Activated naive CD4-positive, alpha-beta T cell treated with anti-CD3 and anti-CD28 coated beads, Interleukin-2, amount 50 U/mL, for 24 hours (primary cell): ENCODE results near the gene CAP2.
A peak's percentile ranks its signal among the peaks of the same experiment; 100 is the strongest.
"Not testable (repeated sequence)": the region's sequence is repeated elsewhere in the genome, so short reads cannot be mapped to it uniquely, and the experiment has no call there.

Experiments used
- H3K27ac Mint-ChIP-seq: one replicate; pipeline ENCODE4 v1.8.0; 2021; ENCODE audit warnings: mild to moderate bottlenecking, mixed read lengths
- H3K27me3 Mint-ChIP-seq: one replicate; pipeline ENCODE4 v1.8.0; 2021; ENCODE audit warnings: mixed read lengths
- H3K36me3 Mint-ChIP-seq: one replicate; pipeline ENCODE4 v1.8.0; 2021; ENCODE audit warnings: mixed read lengths
- H3K4me1 Mint-ChIP-seq: one replicate; pipeline ENCODE4 v1.8.0; 2021; ENCODE audit warnings: mixed read lengths
- H3K4me3 Mint-ChIP-seq: one replicate; pipeline ENCODE4 v1.8.0; 2021; ENCODE audit warnings: mild to moderate bottlenecking, mixed read lengths
- H3K9me3 Mint-ChIP-seq: one replicate; pipeline ENCODE4 v1.8.0; 2021; ENCODE audit warnings: mixed read lengths

The CAP2 gene

DNA sequence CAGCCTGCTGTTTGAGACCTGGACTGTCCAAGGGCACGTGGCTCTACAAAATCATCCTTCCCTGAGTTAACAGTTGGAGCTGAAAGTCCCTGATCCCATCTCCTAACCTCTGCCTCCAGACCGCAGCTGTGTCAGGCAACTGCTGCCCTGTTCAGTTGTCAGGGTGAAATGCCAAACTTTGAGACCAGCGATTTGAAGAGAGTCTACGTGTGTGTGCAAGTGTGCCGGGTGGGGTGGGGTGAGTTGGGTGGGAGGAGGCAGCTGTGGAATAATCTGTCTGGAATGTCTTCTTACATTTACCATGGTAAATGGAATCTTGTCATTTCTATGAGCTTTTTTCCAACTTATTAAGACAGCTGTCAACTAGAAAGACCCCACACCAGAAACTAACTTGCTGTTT is 125.7 kb downstream of the CAP2 start:
- Mint-ChIP-seq H3K4me3 (no peak overlapping the region), H3K27ac (no peak overlapping the region), H3K36me3 (no peaks in the 10 kb centered on the region), H3K27me3 (peaks cover 2% of the 10 kb centered on the region), H3K9me3 (no peaks in the 10 kb centered on the region), H3K4me1 (no peaks in the 10 kb centered on the region)

DNA sequence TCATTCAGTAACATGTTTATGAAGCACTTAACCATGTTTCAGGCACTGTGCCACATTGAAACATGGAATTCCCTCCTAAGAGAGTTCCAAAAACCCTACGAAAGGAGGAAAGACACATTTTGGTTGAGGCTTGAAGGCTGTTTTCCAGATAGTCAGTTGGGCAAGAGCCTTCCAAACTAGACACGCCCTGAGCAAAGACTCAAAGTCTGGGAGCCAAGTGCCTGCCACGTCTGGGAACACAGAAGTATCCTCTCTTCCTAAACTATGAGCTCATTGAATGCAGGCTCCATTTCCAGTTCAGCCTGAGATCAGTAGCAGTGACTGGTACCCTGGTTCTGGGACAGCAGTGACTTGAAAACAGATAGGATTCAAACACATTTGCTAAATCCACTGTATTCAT is 132.2 kb downstream of the CAP2 start:
- H3K27ac Mint-ChIP-seq: no peak overlapping the region
- no peaks in the 10 kb centered on the region for H3K4me1 Mint-ChIP-seq
- no peaks in the 10 kb centered on the region for H3K36me3 Mint-ChIP-seq
- no peaks in the 10 kb centered on the region for H3K9me3 Mint-ChIP-seq
- H3K4me3 Mint-ChIP-seq: no peak overlapping the region
- H3K27me3 Mint-ChIP-seq: peaks cover 2% of the 10 kb centered on the region

DNA sequence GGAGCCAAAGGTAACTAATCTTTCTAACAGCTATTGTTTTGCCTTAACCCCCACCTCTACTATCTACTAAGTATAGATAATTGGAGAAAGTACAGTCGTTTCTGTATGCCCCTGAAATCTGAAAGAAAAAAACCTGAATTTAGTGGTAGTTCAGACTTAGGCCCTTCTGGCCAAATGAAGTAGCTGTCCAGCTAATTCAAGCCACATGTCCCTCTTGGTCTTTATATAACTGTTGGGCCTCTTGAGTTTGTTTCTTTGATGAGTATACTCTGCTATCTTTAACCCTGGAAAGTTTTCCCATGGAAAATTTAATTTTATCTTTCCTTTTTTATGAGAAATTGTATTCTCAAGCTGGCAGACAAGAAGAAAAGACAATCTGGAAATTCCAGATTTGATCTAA is 133.7 kb downstream of the CAP2 start:
- no peaks in the 10 kb centered on the region for H3K4me1 Mint-ChIP-seq
- H3K4me3 Mint-ChIP-seq: no peak overlapping the region
- H3K36me3 Mint-ChIP-seq: no peaks in the 10 kb centered on the region
- peaks cover 2% of the 10 kb centered on the region for H3K27me3 Mint-ChIP-seq
- no peaks in the 10 kb centered on the region for H3K9me3 Mint-ChIP-seq
- H3K27ac Mint-ChIP-seq: no peak overlapping the region

DNA sequence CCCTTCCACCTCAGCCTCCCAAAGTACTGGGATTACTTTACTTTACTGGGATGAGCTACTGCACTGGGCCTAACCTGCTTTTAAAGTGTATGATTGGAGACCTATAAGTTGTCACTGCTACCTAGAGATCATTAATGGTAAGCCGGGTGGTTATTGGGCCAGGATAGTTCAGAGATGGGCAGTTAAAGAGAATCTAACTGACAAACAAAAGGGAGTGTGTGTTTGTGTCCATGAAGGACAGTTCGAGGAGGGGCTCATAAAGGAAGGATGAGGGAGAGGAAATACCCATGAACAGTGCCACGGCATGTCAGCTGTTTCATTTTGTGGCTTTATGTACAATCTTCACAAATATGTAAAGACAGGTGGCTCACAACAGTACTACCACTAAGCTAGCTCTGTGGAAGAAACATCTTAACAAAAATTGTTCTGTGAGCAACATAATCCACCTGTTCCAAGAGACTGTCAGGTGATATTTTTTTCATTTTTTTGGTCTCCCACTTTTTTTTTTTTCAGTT is 137.0 kb downstream of the CAP2 start:
- H3K4me3 Mint-ChIP-seq: no peak overlapping the region
- H3K4me1 Mint-ChIP-seq: no peaks in the 10 kb centered on the region
- H3K27me3 Mint-ChIP-seq: peaks cover 1% of the 10 kb centered on the region
- no peaks in the 10 kb centered on the region for H3K36me3 Mint-ChIP-seq
- H3K9me3 Mint-ChIP-seq: no peaks in the 10 kb centered on the region
- no peak overlapping the region for H3K27ac Mint-ChIP-seq

DNA sequence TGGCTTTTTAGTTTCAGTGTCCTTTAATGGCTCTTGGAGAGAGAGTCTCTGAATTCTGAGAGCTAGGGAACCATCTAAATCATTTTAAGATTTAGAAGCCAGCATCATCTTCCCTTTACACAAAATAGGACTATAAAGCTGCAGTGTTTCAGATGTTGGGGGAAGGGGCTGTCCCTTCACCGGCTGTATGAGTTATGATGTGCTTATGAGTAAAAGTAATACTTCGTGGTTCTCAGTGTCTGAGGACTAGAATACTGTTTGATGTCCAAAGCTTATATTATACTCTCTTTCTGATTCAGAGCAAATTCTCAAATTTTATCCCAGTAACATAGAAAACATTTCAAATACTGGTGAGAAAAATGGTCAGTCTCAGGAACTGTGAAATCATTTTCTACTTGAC is 143.2 kb downstream of the CAP2 start:
- Mint-ChIP-seq H3K27me3 (peaks cover 4% of the 10 kb centered on the region), H3K36me3 (no peaks in the 10 kb centered on the region), H3K4me1 (no peaks in the 10 kb centered on the region), H3K4me3 (no peak overlapping the region), H3K9me3 (no peaks in the 10 kb centered on the region), H3K27ac (no peak overlapping the region)

DNA sequence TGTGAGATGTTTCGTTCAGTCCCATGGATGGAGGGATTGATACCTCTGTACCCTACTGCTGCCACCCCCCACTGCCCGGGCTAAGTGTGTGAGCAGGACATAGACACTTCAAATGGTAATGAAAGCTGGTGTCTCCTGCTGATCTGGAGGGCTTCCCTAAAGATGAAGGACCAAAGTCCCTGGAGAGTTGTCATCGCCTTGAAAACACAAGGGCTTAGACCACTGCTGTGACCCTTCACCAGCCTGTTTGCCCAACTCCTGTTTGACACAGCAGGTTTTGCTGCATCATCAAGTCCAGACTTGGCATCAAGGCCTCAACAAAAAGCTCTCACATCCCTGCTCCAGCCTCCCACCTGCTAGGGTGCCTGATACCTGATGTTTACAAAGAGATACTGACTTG is 148.8 kb downstream of the CAP2 start:
- Mint-ChIP-seq H3K4me3 (no peak overlapping the region), H3K27me3 (peaks cover 7% of the 10 kb centered on the region), H3K36me3 (no peaks in the 10 kb centered on the region), H3K27ac (no peak overlapping the region), H3K4me1 (no peaks in the 10 kb centered on the region), H3K9me3 (no peaks in the 10 kb centered on the region)

DNA sequence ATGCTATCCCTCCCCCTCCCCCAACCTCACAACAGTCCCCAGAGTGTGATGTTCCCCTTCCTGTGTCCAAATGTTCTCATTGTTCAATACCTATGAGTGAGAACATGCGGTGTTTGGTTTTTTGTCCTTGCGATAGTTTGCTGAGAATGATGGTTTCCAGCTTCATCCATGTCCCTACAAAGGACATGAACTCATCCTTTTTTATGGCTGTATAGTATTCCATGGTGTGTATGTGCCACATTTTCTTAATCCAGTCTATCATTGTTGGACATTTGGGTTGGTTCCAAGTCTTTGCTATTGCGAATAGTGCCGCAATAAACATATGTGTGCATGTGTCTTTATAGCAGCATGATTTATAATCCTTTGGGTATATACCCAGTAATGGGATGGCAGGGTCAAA is 152.3 kb downstream of the CAP2 start:
- H3K27me3 Mint-ChIP-seq, H3K4me1 Mint-ChIP-seq, H3K36me3 Mint-ChIP-seq, H3K27ac Mint-ChIP-seq, H3K4me3 Mint-ChIP-seq, H3K9me3 Mint-ChIP-seq: not testable (repeated sequence)

DNA sequence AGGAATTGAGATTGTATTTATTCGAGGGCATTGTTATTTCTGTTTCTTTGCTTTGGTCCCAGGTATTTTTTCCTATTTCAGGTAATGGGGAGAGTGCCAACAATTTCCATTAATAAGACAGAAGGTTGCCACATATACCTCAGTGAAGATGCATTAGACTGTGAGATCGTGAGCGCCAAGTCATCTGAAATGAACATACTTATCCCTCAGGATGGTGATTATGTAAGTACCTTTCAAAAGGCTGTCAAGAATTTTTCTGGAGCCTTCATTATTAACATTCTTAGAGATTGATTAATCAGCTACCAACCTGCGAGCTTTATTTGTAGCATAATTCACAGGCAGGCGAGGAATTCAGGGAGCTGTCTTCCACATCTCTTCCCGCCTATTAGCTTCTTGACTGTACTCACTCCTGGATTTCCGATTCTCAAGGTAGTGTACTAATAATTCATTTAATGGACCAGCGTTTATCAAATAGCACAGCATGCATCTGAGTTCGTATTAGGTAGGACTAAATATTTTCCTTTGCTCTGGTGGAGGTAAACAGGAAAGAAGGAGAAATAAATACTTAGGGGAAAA is 158.1 kb downstream of the CAP2 start:
- H3K36me3 Mint-ChIP-seq: no peaks in the 10 kb centered on the region
- H3K4me3 Mint-ChIP-seq: no peak overlapping the region
- H3K9me3 Mint-ChIP-seq: no peaks in the 10 kb centered on the region
- no peak overlapping the region for H3K27ac Mint-ChIP-seq
- no peaks in the 10 kb centered on the region for H3K4me1 Mint-ChIP-seq
- peaks cover 5% of the 10 kb centered on the region for H3K27me3 Mint-ChIP-seq

DNA sequence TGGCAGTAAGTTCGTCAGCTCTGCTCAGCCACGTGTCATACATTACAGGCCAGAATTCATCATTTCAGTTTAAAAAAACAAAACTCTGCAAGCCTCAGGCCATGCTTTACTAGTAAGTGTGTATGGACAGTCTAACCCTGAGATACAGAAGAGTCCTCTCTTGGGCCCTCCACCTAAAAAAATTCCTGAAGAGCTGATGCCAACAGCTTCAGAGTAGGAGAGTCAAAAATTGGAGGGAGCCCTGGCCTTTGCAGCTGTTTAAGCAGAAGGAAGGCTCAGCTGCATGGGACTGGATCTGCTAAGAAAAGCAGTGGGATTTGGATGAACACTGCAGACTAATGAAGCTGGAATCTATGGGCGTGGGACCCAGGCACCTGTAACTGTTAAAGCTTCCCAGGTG is 159.5 kb downstream of the CAP2 start:
- H3K4me1 Mint-ChIP-seq: no peaks in the 10 kb centered on the region
- no peak overlapping the region for H3K4me3 Mint-ChIP-seq
- H3K27ac Mint-ChIP-seq: no peak overlapping the region
- H3K27me3 Mint-ChIP-seq: peaks cover 3% of the 10 kb centered on the region
- no peaks in the 10 kb centered on the region for H3K36me3 Mint-ChIP-seq
- H3K9me3 Mint-ChIP-seq: no peaks in the 10 kb centered on the region

DNA sequence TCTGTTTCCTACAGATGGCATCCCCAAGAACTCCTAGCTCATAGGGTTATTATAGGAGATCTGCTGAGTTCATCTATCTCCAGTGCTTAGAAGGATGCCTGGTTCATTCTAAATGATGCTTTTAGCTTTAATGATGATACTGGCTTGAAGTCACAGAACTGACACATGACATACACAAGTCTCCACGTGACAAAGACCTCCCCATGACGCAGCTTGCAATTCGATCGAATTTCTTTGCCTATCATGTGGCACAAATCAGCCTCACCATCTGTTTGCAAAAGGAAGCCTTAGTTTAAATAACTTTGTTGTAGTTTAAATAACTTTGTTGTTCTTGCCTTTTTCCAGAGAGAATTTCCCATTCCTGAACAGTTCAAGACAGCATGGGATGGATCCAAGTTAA is 162.6 kb downstream of the CAP2 start:
- no peak overlapping the region for H3K27ac Mint-ChIP-seq
- no peaks in the 10 kb centered on the region for H3K9me3 Mint-ChIP-seq
- H3K27me3 Mint-ChIP-seq: peaks cover 3% of the 10 kb centered on the region
- no peaks in the 10 kb centered on the region for H3K4me1 Mint-ChIP-seq
- H3K36me3 Mint-ChIP-seq: no peaks in the 10 kb centered on the region
- no peak overlapping the region for H3K4me3 Mint-ChIP-seq

DNA sequence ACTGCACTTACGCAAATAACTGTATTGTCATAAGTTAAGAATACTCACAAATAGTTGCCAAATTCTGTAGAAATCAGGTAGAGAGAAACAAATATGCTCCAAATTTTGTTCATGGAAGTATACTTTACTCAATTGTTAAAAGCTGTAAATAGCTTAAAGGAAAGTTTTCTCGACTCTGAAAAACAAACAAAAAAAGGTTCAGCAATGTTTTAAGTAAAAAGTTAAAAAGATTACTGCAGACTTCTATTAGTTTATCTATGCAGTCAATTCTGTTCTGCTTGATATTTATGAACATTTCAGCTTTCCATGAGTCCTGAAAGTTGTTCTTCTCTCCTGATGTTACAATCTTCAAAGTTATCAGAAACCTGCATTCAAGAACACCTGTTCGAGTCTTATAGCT is 169.2 kb downstream of the CAP2 start:
- Mint-ChIP-seq H3K27me3 (no peaks in the 10 kb centered on the region), H3K27ac (no peak overlapping the region), H3K9me3 (peaks cover 11% of the 10 kb centered on the region), H3K36me3 (peaks cover 5% of the 10 kb centered on the region), H3K4me3 (no peak overlapping the region), H3K4me1 (no peaks in the 10 kb centered on the region)

DNA sequence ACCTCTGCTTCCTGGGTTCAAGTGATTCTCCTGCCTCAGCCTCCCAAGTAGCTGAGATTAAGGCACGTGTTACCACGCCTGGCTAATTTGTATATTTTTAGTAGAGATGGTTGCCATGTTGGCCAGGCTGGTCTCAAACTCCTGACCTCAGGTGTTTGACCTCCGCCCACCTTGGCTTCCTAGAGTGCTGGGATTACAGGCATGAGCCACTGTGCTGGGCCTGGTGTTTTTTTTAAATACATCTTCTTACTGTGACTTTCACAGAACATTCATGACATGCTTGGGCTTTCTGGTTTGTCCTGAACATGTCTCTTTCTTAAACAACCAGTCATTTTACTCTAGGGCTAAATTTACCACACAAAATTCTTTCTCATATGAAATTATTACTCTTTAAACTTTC is 172.0 kb downstream of the CAP2 start:
- Mint-ChIP-seq H3K36me3 (peaks cover 5% of the 10 kb centered on the region), H3K4me1 (no peaks in the 10 kb centered on the region), H3K27me3 (peaks cover 2% of the 10 kb centered on the region), H3K27ac (no peak overlapping the region), H3K4me3 (no peak overlapping the region), H3K9me3 (peaks cover 11% of the 10 kb centered on the region)

DNA sequence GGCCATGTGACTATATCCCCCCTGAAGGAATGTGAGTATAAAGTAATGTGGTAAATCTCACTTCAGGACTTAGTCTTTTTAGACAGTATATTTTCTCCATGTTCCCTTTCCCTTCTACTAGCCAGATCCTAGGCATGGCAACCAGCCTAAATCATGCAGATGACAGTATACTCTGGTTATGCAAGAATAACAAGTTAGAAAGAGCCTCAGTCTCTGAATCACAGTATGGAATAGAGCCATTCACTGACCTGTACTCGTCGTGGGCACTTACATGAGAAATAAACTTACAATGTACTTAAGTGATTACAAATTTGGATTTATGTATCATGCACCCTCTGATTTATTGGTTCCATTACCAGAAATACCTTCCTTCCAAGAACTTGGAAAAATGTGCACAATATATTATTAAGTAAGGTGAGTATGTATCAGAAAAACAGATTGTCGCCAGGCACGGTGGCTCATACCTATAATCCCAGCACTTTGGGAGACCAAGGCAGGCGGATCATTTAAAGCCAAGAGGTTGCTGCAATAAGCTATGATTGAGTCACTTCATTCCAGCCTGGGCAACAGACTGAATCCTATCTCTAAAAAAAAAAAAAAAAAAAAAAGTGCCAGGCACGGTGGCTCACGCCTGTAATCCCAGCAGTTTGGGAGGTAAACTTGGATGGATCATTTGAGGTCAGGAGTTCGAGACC is 181.6 kb downstream of the CAP2 start:
- Mint-ChIP-seq H3K27me3 (peaks cover 13% of the 10 kb centered on the region), H3K9me3 (peaks cover 5% of the 10 kb centered on the region), H3K27ac (no peak overlapping the region), H3K36me3 (no peaks in the 10 kb centered on the region), H3K4me3 (no peak overlapping the region), H3K4me1 (no peaks in the 10 kb centered on the region)

DNA sequence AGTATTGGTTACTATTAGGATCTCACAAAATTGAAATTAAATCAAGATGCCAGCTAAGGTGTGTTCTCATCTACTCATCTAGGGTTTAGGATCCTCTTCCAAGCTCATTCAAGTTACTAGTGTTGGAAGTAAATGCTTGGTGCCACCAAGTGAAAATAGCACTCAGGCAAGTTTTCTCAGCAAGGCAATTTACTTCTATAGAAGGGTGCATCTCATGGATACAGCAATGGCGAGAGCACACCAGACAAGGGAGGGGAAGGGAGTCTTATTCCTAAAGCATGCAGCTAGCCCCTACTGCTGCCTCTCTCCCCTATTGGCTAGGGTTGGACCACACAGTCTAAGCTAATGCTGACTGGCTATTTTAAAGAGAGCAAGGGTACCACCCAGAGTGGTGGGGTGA is 183.7 kb downstream of the CAP2 start:
- H3K4me3 Mint-ChIP-seq: no peak overlapping the region
- H3K9me3 Mint-ChIP-seq: peaks cover 5% of the 10 kb centered on the region
- peaks cover 11% of the 10 kb centered on the region for H3K27me3 Mint-ChIP-seq
- no peak overlapping the region for H3K27ac Mint-ChIP-seq
- no peaks in the 10 kb centered on the region for H3K36me3 Mint-ChIP-seq
- no peaks in the 10 kb centered on the region for H3K4me1 Mint-ChIP-seq

DNA sequence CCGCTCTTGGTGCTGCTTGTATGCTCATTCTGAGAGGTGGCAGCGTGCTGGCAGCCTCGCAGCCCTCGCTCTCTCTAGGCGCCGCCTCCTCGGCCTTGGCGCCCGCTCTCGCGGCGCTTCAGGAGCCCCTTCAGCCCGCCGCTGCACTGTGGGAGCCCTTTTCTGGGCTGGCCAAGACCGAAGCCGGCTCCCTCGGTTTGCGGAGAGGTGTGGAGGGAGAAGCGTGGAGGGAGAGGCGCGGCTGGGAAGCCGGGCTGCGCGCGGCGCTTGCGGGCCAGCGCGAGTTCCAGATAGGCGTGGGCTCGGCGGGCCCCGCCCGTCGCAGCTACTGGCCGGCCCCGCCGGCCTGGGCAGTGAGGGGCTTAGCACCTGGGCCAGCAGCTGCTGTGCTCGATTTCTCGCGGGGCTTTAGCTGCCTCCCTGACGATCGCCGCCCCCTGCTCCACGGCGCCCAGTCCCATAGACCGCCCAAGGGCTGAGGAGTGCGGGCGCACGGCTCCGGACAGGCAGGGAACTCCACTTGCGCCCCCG is 187.2 kb downstream of the CAP2 start:
- H3K27ac Mint-ChIP-seq: no peak overlapping the region
- H3K4me3 Mint-ChIP-seq: peak overlapping the region; percentile 82
- peaks cover 11% of the 10 kb centered on the region for H3K4me1 Mint-ChIP-seq
- peaks cover 5% of the 10 kb centered on the region for H3K9me3 Mint-ChIP-seq
- no peaks in the 10 kb centered on the region for H3K36me3 Mint-ChIP-seq
- H3K27me3 Mint-ChIP-seq: peaks cover 5% of the 10 kb centered on the region

DNA sequence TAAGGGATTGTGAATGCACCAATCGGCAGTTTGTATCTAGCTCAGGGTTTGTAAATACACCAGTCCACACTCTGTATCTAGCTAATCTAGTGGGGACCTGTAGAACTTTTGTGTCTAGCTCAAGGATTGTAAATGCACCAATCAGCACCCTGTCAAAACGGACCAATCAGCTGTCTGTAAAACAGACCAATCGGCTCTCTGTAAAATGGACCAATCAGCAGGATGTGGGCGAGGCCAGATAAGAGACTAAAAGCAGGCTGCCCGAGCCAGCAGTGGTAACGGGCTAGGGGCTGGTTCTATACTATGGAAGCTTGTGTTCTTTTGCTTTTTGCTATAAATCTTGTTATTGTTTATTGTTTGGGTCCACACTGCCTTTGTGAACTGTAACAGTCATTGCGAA is 187.9 kb downstream of the CAP2 start:
- H3K4me1 Mint-ChIP-seq: peaks cover 11% of the 10 kb centered on the region
- H3K27me3 Mint-ChIP-seq, H3K27ac Mint-ChIP-seq, H3K4me3 Mint-ChIP-seq, H3K9me3 Mint-ChIP-seq, H3K36me3 Mint-ChIP-seq: not testable (repeated sequence)

DNA sequence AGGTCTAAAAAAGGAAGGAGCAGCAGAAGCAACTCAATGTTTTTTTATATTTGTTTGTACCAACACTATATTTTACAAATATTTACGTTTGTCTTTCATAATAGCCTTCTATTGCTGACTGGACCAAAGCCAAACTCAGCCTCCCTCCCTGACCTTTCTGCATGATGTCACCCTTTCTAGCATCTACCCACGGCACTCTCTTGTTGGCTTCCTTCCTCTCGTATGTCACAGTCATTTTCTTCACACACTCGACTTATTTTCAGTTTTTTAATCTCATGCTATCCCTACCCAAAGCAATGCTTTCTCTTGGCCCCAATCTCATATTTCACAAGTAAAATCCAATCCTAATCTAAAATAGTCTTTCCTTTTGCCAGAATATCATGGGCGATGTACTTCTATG is 190.4 kb downstream of the CAP2 start:
- Mint-ChIP-seq H3K4me1 (peaks cover 11% of the 10 kb centered on the region), H3K36me3 (no peaks in the 10 kb centered on the region), H3K4me3 (no peak overlapping the region), H3K9me3 (no peaks in the 10 kb centered on the region), H3K27me3 (peaks cover 3% of the 10 kb centered on the region), H3K27ac (no peak overlapping the region)
